Measurements from ENCODE around the gene CTBP2. TPM values are rescaled to one million over a fixed set of nuclear protein-coding genes. Genes with fewer than 3 reads are reported as not detected.
A peak's percentile ranks its signal among the peaks of the same experiment; 100 is the strongest.

CTBP2 gene
- total RNA-seq, 1 donor from 2014 or later = 58.2 TPM

DNA sequence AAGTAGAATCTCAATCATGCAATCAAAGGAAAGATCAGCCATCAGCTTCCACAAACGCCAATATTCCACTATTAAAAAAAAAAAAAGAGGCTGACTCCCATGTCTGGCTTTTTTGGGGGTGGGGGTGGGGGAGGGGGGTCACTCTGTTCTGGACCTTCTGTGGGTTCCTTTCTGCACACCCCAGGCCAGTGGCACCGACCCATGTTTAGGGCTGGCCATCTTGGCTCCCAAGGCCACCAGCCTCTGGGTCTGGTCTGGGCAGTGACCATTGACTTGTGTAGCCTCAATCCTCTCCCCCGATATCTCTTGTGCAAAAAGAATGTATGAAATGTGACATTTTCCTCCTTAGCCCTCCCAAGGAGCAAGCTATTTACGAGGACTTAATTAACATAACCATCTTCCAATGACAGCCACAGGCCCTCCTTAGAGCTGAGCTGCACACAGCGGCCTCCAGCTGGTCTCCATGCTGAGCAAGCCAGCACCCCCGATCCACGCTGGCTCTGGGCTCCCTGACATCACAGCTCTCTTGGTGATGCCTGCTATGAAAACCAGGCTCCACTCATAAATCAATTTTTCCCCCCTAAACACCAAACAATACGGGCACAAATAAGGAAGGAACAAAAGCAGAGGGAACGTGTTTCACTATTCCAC lies 118.4 kb downstream of the CTBP2 start:
- no peak for DNase-seq

DNA sequence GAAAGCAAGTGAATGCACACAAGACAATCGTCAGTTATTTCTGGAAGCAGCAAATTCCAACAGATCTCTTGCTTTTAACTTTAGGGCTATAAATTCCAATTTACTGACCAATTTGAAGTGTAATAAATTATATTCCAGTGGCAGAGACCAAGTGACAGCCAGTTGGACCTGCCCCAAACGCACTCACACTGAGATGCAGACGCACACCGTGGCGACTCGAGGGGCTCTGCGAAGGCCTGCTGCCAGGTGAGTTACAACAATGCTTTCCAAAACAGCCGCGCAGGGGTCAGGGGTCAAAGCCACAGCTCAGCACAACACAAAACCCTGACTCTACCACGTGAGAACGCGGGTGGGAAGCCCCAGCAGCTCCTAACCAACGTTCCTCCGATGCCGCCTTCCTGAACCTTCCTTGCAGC lies 121.0 kb downstream of the CTBP2 start:
- no peak for DNase-seq

DNA sequence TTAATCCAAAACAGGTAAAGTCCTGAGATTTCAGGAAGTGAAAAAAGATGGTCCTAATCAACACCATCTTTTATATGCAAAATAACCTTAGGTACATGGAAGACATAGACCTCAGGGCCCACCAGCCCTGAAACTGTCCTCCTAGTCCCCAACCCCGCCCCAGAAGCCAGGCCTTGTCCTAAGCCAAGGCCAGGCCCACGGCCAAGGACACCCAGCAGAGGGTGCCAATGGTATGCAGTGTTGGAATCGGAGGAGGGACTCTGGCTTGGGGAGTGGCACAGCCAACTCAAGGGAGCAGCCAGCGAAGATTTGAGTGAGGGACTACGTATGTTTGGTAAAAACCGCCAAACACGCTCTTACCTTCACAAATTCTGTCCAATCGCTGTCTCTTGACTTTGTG lies 121.7 kb downstream of the CTBP2 start:
- peak; percentile 54 for DNase-seq

DNA sequence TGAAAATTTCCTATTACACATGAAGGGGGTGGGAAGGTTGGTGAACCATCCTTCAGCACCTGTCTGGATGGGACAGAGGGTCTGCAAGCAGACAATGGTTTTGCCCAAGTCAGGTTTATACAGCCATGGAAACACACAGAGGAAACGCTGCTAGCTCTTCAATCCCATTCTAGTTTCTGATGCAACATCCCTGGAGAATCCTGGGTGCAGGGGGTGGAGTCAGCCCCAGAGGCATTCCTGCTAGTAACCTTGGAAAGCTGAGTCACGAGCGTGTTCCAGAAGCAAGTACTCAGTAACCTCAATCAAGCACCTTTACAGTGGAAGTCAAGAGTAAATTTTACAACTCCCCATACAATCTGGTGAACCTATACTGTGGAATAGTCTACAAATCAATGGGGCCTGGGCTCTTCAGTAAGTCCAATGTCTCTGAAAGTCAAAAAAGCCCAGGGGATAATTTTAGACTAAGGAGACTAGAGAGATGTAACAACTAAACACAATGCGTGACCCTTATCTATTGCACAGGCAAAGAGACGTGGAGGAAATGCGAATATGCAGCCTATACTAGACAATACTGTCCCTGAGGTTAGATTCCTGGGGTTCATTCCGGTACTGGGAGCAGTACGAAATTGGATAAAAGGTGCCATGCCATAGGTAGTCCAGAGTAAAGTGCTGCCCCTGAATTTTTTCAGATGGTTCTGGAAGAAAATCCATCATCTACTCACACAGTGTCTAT lies 123.1 kb downstream of the CTBP2 start:
- DNase-seq = no peak

DNA sequence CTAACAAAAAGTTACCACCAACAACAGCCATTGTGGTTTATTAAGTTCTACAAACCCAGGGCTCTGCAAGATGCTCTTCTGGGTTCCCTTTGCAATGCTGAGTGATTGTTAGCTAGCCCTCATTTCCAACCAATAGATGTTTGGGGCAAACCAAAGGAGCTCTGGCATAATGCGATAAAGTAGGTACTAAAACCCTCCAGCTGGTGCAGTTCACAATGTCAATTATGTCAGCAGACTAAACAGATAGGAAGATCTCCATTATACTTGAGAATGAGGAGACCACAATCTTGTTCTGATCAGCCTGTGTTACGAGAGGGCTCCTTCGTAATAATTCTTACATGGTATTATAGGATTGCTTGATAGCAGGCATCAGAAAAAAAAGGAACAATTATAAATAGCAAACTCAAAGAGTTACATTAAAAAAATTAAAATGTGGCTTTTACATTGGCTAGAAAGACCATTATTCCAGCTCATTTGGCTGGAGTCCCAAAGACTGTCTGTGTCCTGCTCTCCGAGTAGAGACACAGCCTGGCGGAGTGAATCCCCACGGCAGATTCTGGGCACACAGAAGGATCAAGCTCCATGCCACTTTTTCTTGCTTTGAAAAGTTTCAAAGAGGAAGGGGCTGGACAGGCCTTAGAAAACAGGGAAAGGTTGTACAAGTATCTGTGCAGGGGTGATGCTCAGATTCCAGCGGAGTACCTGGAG lies 124.6 kb downstream of the CTBP2 start:
- DNase-seq = no peak

DNA sequence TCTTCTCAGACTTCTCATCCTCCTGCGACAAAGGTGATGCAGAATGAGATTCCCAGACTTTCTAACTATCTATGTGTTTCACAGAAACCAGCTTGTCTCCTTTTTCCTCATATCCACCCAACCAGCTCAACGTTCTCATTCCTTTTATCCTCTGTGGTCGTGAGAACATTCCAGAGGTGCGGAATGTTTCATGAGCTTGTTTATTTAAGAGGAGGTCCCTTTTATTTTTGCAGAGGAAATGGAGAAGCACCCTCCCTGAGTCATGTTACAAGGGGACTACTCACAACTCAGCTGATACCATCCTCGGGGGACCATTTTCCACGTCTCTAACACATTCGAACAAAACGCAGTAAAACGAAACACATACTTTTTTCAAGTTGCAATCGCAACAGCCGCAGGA lies 125.2 kb downstream of the CTBP2 start:
- DNase-seq = no peak

DNA sequence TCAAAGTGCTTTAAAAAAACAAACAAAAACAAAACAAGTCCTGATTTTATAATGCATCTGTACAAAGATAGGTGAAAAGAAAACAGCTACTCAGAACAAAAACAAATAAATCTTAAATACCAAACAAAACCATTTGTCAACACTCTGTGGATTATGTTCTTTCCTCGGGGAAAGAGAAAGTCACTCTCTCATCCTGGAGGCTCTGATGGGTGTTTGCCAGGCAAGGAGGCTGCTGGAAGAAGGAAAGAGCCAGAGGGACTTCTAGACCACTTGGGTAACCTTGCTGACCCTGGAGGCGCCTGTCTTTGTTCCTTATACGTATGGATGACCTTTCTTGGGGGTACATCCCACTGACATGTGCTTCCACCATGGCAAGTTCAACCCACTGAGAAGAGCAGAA lies 125.7 kb downstream of the CTBP2 start:
- no peak for DNase-seq

DNA sequence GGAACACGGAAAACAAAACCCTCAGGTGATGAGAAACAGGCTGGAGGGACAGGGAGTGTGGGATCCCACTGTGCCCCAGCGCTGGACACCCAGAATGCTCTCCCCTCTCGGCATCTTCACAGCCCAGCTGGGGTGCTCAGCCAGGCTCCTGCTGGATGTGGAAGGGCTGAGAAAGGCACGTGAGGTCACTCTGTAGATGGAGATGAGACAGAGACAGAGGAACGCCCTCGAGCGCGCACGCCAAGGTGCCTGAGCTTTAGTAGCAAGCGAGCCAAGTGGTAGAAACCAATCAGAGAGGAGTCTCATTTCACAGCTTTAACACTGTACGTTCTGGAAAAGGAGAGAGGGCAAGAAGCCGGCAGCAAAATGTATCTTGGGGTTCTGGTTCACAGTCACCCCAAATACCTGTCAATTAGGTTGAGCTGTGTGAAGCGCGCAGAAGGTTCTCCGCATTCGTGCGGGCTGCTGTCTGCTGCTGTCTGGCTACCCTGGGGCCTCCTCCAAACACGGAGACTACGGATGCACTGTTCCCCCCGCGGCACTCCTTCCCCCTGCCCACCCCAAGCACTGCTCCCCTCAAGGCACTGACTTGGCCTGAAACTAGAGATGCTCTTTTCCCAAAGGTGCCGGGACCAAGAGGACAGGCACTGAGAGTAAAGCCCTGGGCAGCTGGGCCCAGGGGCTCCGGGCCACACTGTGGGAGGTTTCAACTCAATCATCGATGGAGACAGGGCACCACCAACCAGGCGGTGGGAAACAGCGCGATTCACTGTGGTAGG lies 127.0 kb downstream of the CTBP2 start:
- DNase-seq = no peak

DNA sequence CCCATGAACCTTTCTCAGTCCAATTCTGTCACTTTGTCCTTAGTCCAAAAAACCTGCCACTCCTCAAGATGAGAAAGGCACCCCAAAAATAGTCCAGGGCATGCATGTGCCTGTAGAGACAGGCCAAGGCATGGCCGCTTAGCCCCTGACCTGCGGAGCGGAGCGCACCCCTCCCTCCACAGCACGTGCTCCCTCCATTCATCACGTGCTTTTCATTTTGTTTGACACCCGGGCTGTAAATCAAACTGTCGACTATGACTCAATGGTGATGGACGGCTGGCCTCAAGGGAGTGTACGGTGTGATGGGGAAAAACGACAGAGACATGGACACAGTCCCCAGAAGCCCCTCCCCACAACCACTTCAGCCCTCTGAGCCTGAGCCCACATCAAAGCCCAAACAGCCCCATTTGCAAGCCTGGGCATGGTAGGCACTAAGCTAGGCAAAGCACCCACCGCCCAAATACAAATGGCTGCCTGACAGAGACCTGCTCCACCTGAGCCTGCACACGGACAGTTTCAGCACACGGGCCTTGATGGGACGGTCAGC lies 127.8 kb downstream of the CTBP2 start:
- DNase-seq = no peak

DNA sequence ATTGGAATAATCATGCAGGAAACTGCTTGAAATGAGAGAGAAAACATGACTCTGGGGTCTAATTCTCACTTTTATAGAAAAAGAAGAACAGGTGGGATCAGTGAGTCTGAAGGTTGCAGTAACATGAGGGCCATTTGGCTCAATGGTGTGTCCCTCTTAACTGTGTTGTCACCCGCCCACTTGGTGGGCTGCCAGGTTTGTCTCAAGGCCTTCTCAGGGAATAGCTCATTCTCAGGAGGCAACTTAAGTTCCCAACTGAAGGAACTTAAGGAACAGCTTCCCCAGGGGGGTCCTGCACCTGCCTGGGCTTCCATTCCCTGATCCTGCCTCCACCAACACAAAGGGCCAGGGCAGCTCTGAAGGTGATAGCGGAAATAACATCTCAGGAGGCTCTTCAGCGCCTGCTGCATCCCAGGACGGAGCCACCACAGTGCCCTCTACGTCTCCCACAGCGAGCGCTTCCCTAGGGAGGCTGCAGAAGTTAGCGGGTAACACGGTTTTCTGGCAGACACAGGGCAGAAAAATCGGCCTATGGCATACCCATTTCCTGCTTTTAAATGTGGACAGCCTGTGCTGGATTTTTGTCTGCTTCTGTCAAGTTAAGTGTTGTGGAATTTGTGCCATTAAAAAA lies 129.7 kb downstream of the CTBP2 start:
- no peak for DNase-seq

DNA sequence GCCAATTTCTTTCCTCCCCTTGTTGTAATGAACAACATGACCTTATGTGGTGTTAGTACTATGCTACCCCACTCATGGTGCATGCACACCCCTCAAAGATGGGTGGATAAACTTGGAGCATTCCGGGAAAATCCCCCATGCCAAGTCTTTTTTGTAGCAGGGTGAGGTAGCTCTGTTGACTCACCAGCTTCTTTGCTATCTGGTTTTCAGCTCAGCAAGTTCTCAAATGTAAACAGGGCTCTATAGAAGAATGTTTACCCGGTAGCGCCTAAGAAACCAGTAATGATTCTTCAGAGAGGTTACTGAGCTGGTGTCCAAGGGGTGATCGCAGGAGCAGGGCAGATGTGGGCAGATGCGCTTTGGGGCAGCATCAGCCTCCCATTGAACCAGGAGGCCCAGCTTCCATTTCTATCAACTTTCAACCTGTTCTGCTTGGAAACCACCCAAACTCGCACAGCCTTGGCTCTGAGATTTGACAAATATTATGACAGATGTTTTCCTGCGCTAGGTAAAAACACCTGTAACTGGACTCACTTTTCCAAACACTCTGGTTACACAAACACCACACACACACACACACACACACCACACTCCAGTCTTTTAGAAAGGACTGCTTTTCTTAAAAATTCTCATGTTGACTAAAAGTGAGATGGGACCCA lies 130.7 kb downstream of the CTBP2 start:
- no peak for DNase-seq

DNA sequence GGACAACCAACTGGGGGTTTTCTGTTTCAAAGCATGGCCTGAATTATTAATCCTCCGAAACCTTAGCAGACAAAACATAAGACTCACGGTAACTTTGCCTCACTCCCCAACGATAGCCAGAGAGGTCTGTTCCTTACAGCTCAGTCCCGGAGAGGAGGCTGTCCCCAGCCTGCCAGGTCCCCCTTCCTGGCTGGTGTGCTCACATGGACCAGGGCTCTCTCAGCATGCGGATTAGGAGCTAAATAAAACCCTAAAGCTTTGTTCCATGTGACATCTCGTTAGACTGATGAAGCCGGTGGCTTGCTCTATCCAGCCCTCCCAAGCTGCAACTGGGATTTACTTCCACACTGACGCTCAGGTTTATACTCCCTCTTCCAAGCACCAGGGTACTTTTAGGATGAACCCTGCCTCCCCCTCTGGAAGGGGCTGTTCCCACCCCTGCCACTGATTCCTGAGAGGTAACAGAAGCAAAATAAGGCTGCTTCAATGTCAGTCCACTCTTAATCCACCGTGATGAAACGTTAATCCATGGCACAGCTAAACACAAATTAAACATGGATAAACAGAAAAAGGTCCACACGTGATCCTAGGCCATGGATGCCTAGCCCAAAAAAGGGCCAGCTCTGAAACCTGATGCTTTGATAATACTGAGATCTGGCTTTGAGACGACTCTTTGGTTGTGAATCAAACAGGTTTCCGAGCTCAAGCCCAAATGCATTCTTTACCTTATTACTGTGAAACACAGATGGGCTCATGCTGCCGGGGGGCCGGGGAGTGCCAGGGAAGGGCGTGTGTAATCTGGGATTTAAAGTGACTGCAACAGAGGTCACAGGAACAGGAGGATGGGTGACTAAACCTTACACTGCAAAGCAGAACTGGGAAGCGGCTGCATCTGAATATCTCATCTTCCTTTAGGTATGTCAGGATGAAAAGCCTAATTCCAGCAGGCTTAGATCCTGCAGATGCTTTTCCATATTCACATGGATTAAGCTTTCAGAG lies 132.2 kb downstream of the CTBP2 start:
- peak; percentile 57 for DNase-seq

DNA sequence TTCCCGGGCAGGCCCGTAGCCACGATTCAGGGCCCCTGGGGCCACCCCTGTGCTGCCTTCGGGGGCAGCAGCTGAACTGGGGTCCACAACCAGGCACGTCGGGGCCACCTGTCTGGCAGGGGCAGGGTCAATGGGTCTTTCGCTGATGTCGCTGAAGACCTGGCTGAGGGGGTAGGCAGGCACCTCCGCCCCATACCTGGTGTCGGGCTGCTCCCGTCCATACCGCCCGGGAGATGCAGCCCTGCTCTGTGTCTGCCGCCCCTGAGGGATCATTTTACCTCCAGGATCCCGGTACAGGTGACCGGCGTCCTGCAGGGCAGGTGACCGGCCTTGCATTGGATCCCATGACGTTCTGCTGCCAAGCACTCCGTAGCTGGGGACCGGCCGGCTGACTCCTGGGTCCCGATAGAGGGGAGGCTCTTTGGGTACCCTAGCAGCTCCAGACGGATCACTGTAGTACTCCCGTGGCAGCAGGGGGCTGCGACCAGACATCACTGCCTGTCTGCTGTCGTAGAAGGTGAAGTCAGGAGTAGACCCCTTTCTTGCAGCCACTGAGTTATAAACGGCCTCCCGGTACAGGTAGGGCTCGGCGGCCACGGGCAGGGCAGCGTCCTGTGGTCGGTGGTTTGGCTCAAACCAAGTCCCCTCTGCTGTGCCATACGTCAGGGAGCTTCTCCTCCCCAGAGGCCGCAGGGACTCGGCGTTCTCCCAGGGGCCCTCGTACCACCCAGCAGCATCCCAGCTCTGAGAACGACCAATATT lies 133.2 kb downstream of the CTBP2 start:
- no peak for DNase-seq

DNA sequence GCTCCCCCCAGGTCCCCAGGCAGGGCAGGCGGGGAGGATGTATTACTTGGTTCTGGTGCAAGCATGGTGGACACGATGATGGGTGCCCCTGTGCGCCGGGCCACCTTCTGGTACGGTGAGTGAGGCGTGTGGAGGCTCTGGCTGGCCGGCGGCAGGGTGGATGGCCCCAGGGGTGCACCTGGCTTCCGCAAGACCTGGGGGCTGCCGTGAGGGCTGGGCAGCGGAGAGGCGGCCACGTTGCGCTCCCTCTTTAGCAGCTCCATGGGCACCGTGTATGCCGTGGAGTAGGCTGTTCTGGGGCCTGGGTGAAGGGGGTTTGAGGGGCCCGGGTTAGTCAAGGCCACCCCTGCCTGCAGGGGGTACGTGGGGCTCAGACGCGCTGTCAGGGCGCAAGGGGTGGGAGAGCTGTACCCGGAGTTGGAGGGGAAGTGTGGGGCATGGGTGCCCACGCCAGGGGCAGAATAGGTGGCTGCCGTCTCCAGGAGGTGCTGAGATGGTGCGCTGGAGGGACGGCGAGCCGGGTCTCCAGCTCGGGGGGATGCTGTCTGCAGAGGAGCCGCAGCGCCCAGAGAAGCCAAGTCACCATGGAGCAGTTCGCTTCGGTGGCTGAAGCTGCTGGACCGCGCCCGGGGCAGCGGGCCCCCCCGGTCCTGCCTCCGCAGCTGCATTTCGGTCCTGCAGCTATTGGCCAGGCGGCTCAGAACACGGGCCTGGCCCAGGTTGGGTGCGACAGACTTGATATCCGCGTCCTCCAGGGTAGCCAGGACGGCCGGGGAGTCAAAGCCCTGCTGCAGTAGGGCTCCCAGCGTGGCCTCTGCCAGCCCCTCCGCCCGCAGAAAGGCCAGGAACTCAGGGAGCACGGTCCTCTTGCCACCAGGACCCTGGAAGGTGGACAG lies 134.1 kb downstream of the CTBP2 start:
- no peak for DNase-seq

DNA sequence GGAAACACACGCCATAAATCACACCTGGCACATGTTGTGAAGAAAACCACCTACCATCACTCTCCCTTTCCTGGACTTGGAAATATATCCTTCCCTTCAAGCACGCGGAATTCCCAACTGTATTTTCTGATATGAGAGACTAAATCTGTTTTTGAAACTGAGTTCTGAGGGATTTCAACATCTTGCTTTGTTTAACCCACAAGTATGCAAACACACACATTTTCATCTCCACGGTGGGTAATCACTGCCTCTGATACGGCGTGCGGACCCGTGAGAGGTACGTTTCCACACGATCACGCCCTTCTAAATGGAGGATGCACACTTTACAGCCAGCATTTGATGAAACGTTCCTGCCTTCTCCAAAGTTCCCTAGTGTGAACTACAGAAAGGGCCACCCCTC lies 135.0 kb downstream of the CTBP2 start:
- DNase-seq = no peak

DNA sequence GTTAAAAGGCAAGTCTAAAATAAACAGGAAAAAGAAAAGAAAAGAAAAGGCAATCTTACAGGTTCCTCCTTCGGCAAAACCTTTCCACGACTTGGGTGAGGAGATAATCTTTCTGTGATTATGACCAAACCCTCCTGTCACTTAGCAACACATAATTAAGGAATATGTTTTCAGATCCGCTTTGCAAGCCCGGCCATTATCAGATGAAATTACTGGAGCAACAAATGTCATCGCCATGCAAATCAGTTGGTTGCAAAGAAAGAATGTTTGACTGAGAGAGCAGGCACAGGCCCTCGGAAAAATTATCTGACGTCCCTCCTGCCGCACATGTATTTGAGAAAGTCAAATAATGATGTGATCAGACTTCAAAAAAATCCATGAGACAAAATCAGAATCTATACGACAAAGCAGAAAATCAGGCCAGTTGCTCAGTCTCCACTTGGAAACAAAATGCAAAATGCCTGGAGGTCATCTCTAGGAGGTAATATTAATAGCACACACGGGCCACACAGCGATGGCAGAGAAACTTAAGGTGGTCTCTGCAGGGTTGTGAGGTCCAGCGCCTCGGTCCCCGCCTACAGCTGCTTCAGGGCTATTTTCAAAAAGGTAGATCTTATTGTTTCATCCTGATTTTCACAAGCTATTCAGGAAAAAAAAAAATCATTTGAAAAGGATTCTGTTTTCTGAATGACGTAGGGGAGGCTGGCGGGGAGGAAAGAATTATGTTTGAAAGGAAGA lies 135.7 kb downstream of the CTBP2 start:
- peak; percentile 57 for DNase-seq

DNA sequence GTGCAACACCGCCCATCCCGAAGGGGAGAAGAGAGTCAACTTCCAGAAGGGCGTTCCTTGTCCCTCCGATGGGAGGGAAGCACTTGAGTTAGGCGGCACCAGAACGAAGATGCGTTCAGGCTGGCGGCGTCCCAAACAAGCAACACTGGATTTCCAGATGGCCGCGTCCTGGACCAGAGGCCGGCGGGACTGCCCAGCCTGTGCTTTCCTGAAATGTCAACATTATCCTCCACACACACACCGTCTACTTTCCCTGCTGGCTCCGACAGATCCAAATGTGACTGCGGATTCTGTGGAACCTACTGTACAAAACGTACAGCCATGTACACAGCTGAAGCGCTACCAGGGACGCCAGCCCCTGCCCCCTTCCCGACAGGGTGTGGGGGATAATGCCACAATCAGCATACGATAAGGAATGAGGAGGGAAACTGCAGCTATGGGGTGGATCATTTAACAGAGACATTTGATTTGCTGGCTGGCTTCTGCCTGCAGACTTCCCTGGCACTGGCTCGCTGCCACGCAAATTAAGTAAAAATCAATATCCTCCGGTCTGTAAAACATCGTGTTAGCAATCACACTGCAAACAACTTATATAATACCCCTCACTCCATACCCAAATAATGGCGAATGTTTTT lies 136.4 kb downstream of the CTBP2 start:
- DNase-seq = peak; percentile 86

All from tongue (tissue), 2 donors.